Measurements from ENCODE around the gene MYO19. TPM values are rescaled to one million over a fixed set of nuclear protein-coding genes. Genes with fewer than 3 reads are reported as not detected.

MYO19 gene
- polyA plus RNA-seq, 6 donors from 2014 or later: 1.3 to 8.6 (median 4.9) TPM

DNA sequence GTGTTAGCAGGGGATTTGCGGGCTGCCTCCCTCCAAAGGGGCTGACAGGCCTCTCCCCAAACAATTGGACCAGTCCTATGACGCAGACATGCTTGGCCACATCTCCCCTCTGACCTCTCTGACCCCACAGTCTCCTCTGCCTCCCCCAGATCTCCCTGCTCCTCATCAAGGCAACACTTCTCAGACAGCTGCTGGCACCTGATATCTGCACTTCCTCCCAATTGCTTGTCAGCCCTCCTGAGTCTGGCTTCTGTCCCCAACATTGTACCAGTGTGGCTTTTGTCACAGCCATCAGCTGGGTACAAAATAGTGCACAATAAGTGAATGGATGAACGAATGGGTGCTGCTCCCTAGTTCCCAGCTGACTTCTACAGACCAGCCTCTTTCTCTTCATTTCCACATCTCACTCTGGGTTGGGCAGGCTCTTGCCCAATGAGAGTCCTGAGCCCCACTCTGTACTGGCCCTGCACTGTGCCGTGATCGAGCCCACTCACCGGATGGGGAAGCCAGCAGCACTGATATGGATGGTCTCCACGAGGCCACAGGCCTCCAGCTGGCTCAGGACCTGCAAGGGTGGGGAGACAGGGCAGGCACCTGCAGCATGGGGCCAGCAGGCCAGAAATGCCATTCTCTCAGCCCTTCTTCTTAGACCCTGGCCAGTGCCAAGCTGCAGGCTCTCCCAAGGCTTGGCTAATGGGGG lies 31.1 kb downstream of the MYO19 start:
- H3K27me3 Mint-ChIP-seq: no peaks in the 10 kb centered on the region
- no peaks in the 10 kb centered on the region for H3K9me3 Mint-ChIP-seq
- ATAC-seq (ENCODE audit: low read depth in 2 of 2) (no peak), DNase-seq (no peak)
- peaks cover 0 to 7% of the 10 kb centered on the region in 2 donors for H3K36me3 Mint-ChIP-seq
- H3K4me3 Mint-ChIP-seq: no peak overlapping the region
- H3K4me1 Mint-ChIP-seq: peaks cover 0 to 15% (median 5%) of the 10 kb centered on the region in 3 donors
- no peak overlapping the region for H3K27ac Mint-ChIP-seq

DNA sequence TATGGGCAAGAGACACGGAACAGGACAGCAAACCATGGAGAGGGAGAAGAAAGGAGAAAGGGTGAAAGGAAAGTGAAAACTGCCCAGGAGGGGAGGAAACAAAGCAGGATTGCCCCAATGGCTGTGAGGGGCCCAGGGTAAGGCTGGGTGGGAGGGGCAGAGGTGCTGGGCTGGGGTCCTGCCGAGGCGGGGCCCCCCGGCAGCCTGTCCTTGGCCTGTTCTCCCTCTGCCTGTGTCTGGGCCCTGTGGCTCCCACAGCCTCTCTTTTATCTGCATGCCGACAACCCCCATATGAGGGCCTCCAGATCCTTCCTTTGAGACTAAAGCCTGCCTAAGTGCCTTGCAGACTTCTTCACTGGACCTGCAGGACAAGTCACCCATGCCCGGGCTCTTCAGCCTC lies 32.7 kb downstream of the MYO19 start:
- peak overlapping the region in 3 of 6 donors; percentile 9 to 76 (median 60) for H3K27ac Mint-ChIP-seq
- no peak for ATAC-seq (ENCODE audit: low read depth in 2 of 2)

DNA sequence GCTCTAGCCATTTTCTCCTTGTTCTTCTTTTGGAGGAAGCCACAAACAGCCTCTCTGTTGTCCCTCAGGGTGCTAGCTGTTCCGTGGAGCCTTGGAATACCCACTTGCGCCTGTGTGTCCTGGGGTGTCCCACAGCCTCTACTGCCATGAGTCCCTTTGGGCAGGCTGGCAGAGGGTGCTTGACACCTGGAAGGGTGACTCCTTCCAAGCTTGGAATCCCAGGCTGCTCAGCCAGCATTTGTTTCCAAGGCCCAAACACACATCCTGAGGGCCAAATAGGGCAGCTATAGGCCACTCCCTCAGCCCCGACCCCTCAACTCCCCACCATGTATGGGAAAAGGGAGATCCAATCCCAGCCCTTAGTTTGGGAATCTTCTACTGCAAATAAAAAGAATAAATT lies 33.3 kb downstream of the MYO19 start:
- Mint-ChIP-seq H3K27me3 (no peaks in the 10 kb centered on the region), H3K27ac (peak overlapping the region in 1 of 6 donors; percentile 9), H3K4me3 (peak overlapping the region in 1 of 8 donors; percentile 1), H3K4me1 (peaks cover 0 to 15% (median 5%) of the 10 kb centered on the region in 3 donors), H3K36me3 (peaks cover 5 to 7% of the 10 kb centered on the region in 2 donors), H3K9me3 (no peaks in the 10 kb centered on the region)
- DNase-seq: no peak
- ATAC-seq (ENCODE audit: low read depth in 2 of 2): no peak

More for the DNA sequence above, 32.7 kb downstream of the MYO19 start:
- peaks cover 0 to 7% of the 10 kb centered on the region in 2 donors for H3K36me3 Mint-ChIP-seq
- no peaks in the 10 kb centered on the region for H3K9me3 Mint-ChIP-seq
- H3K4me1 Mint-ChIP-seq: peaks cover 0 to 15% (median 5%) of the 10 kb centered on the region in 3 donors
- no peak overlapping the region for H3K4me3 Mint-ChIP-seq
- no peaks in the 10 kb centered on the region for H3K27me3 Mint-ChIP-seq
- DNase-seq: no peak

GRCh38 chr17:36500745-36501225 lies 33.9 kb downstream of the MYO19 start:
- DNase-seq (no peak), ATAC-seq (ENCODE audit: low read depth in 2 of 2) (no peak)
- Mint-ChIP-seq H3K36me3 (peaks cover 4 to 10% of the 10 kb centered on the region in 2 donors), H3K9me3 (no peaks in the 10 kb centered on the region), H3K27me3 (no peaks in the 10 kb centered on the region), H3K4me3 (no peak overlapping the region), H3K27ac (peak overlapping the region in 1 of 6 donors; percentile 19), H3K4me1 (peaks cover 0 to 13% (median 5%) of the 10 kb centered on the region in 3 donors)

DNA sequence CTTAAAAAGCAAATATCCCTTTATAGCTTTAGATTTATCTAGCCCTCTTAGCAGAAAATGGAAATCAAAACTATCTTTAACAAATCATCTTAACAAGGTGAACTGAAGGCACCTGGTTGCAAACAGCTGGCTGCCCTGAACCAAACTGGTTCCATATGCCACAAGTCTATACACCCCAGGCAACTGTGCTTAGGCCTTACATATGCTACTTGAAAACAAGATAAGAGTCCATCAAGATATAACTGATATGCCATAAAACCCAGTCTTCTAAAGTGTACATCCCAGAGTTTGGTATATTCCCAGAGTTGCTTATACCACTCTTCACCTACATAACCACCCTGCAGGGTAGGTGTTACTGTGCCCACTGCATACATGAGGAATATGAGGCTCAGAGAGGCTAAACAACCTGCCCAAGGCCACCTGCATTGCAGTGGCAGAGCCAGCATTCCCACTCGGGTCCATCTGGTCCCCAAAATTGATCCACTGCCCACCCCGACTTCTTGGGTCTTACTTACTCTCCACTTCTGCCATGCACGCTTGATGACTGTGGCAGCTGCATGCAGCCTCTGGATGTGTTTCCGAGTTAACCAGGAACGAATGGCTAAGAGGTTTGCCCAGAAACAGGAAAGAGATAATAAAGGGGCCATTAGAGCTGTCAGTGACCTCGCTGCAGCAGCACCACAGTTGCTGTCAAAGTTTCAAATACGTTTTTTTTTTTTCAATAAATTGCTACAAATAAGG lies 35.9 kb downstream of the MYO19 start:
- H3K9me3 Mint-ChIP-seq: no peaks in the 10 kb centered on the region
- DNase-seq (no peak), ATAC-seq (ENCODE audit: low read depth in 2 of 2) (no peak)
- H3K36me3 Mint-ChIP-seq: peaks cover 0 to 24% of the 10 kb centered on the region in 2 donors
- H3K27me3 Mint-ChIP-seq: no peaks in the 10 kb centered on the region
- peak overlapping the region in 1 of 8 donors; percentile 52 for H3K4me3 Mint-ChIP-seq
- no peak overlapping the region for H3K27ac Mint-ChIP-seq
- H3K4me1 Mint-ChIP-seq: peaks cover 0 to 8% (median 5%) of the 10 kb centered on the region in 3 donors

- no peak for DNase-seq
- Mint-ChIP-seq H3K4me3 (no peak overlapping the region), H3K27ac (no peak overlapping the region)
Observed at GRCh38 chr17:36498155-36498554, 36.5 kb downstream of the MYO19 start.

DNA sequence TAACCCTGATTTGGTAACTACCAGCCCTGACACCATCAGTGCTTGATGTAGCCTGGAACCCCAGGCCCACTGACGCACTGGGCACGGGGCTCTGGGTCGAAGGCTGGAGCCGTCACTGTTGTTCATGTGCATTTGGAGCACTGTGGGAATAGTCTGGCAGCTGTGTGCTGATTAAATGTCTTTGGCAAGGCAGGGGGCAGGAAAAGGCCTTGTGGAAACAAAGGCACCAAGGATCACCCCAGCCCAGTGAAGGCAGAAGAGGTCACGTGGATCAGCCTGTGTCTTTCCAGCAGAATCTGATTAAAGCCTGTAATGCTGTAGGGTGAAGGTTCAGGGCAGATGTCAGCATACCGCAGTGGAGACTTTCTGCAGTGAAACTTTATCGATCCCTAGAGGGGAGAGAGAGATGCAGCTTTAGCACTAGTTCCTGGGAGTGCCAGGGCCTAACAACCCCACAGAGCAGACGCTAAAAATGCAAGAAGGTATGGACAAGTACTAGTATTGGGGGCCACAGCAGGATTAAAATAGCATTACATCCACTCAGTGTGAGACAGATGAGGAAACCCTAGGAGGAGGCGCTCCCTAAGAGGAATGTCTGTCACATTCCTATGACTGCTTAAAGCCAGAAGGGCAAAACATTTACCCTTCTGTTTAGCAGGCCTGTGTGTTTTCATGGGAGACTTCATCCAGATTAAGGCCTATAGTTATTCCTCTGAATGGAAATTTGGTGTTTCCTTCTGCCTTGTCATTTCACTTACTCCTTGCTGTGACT lies 38.5 kb downstream of the MYO19 start:
- ATAC-seq (ENCODE audit: low read depth in 2 of 2) (no peak), DNase-seq (no peak)
- no peak overlapping the region for H3K4me3 Mint-ChIP-seq
- H3K27ac Mint-ChIP-seq: peak overlapping the region in 1 of 6 donors; percentile 14
- H3K4me1 Mint-ChIP-seq: peaks cover 2 to 13% (median 9%) of the 10 kb centered on the region in 3 donors
- H3K36me3 Mint-ChIP-seq: peaks cover 7 to 24% of the 10 kb centered on the region in 2 donors
- H3K9me3 Mint-ChIP-seq: no peaks in the 10 kb centered on the region
- H3K27me3 Mint-ChIP-seq: no peaks in the 10 kb centered on the region

More at GRCh38 chr17:36498155-36498554, 36.5 kb downstream of the MYO19 start:
- H3K4me1 Mint-ChIP-seq: peaks cover 0 to 8% (median 5%) of the 10 kb centered on the region in 3 donors
- ATAC-seq (ENCODE audit: low read depth in 2 of 2): no peak
- H3K27me3 Mint-ChIP-seq: no peaks in the 10 kb centered on the region
- no peaks in the 10 kb centered on the region for H3K9me3 Mint-ChIP-seq
- peaks cover 0 to 24% of the 10 kb centered on the region in 2 donors for H3K36me3 Mint-ChIP-seq

- no peaks in the 10 kb centered on the region for H3K27me3 Mint-ChIP-seq
- H3K9me3 Mint-ChIP-seq: no peaks in the 10 kb centered on the region
- DNase-seq (no peak), ATAC-seq (ENCODE audit: low read depth in 2 of 2) (no peak)
- peaks cover 7 to 24% of the 10 kb centered on the region in 2 donors for H3K36me3 Mint-ChIP-seq
- no peak overlapping the region for H3K4me3 Mint-ChIP-seq
- H3K27ac Mint-ChIP-seq: peak overlapping the region in 2 of 6 donors; percentile 6 to 75
- peaks cover 9 to 19% (median 14%) of the 10 kb centered on the region in 3 donors for H3K4me1 Mint-ChIP-seq
Observed at GRCh38 chr17:36495076-36495578, 39.5 kb downstream of the MYO19 start.

- peaks cover 7 to 24% of the 10 kb centered on the region in 2 donors for H3K36me3 Mint-ChIP-seq
- no peaks in the 10 kb centered on the region for H3K27me3 Mint-ChIP-seq
- H3K4me3 Mint-ChIP-seq: no peak overlapping the region
- DNase-seq (no peak), ATAC-seq (ENCODE audit: low read depth in 2 of 2) (no peak)
- H3K4me1 Mint-ChIP-seq: peaks cover 13 to 24% (median 17%) of the 10 kb centered on the region in 3 donors
- peak overlapping the region in 1 of 6 donors; percentile 75 for H3K27ac Mint-ChIP-seq
- H3K9me3 Mint-ChIP-seq: no peaks in the 10 kb centered on the region
Observed at GRCh38 chr17:36494674-36495073, 40.0 kb downstream of the MYO19 start.

GRCh38 chr17:36493956-36494355 lies 40.7 kb downstream of the MYO19 start:
- peak overlapping the region in 1 of 8 donors; percentile 43 for H3K4me3 Mint-ChIP-seq
- ATAC-seq (ENCODE audit: low read depth in 2 of 2) (no peak), DNase-seq (no peak)
- peaks cover 20 to 31% (median 21%) of the 10 kb centered on the region in 3 donors for H3K4me1 Mint-ChIP-seq
- peaks cover 7 to 24% of the 10 kb centered on the region in 2 donors for H3K36me3 Mint-ChIP-seq
- H3K27me3 Mint-ChIP-seq: no peaks in the 10 kb centered on the region
- H3K27ac Mint-ChIP-seq: peak overlapping the region in 1 of 6 donors; percentile 69
- no peaks in the 10 kb centered on the region for H3K9me3 Mint-ChIP-seq

DNA sequence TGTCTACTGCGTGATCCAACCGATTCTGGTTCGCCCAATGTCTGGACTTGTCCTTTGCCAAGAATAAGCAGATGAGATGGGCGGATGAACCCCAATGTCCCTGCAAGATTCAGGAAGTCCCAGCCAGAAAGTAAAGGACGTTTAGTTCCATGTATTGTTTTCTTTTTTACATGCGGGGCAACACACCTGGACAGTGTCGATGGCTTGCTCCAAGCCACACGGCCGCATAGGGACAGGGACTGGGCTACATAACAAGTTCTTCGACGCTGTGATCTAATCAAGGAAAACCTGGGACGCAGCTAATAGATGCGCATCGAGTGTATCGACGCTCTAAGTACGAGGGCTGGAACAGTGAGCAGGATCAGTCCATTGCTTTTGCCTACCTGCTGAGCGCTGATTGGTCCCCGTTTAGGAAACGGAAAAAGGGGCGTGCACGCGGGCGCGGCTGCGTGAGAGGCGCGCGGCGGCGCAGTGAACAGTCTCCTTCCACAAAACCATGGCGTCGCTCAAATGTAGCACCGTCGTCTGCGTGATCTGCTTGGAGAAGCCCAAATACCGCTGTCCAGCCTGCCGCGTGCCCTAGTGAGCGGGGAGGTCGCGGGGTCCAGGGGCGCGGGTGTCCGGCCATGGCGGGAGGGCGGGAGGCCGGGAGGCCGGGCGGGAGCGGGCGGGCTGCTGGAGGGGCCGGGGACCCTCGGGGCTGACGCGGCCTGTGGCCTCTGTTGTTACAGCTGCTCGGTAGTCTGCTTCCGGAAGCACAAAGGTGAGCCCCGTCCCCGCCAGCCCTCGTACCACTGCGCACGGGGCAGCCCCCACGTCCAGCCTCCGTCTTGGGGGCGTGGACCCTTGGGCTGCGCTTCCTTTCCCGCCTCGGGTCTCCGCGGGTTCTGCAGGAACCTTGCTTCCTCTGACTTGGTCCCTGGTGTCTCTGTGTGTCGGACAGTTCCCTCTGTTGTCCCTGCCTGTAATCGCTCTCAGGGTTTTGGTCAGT lies 48.2 kb downstream of the MYO19 start, which contains the start of gene ZNHIT3:
Gene ZNHIT3 (plus strand): TSS at position 478 of the 991 bp plus-strand sequence. CDS start 19 bp downstream, at position 497.
- Mint-ChIP-seq H3K27ac (peak within 1 kb of the TSS; percentile 96 to 99 (median 98)), H3K4me1 (peaks cover 38 to 68% (median 63%) of the 10 kb centered on the region in 3 donors), H3K27me3 (peaks cover 9 to 22% (median 11%) of the 10 kb centered on the region in 3 donors), H3K36me3 (peaks cover 4 to 7% of the 10 kb centered on the region in 2 donors), H3K4me3 (peak within 1 kb of the TSS; percentile 96 to 100 (median 100)), H3K9me3 (peaks cover 0 to 2% (median 0%) of the 10 kb centered on the region in 7 donors)
- ATAC-seq (ENCODE audit: low read depth in 2 of 2): peak; percentile 93 to 94
- DNase-seq: peak; percentile 88

- ATAC-seq (ENCODE audit: low read depth in 2 of 2) (no peak), DNase-seq (no peak)
- peak overlapping the region; percentile 96 to 100 (median 100) for H3K4me3 Mint-ChIP-seq
- H3K27me3 Mint-ChIP-seq: peaks cover 9 to 26% (median 17%) of the 10 kb centered on the region in 3 donors
- peaks cover 33 to 62% (median 57%) of the 10 kb centered on the region in 3 donors for H3K4me1 Mint-ChIP-seq
- H3K9me3 Mint-ChIP-seq: peaks cover 0 to 2% (median 0%) of the 10 kb centered on the region in 7 donors
- peak overlapping the region; percentile 72 to 99 (median 98) for H3K27ac Mint-ChIP-seq
- H3K36me3 Mint-ChIP-seq: peaks cover 4 to 7% of the 10 kb centered on the region in 2 donors
Observed at GRCh38 chr17:36485805-36486203, 48.9 kb downstream of the MYO19 start.

Data from naive B cell (primary cell).